Vagina (tissue), 2 donors: ENCODE data around the gene SIRT3.

Source experiments
- CTCF ChIP-seq, 3 experiments: fragments of 450-650 bp in 2 of 3; fragments of 200-600 bp in 1 of 3; sonication (generic) in 1 of 3; IDR thresholded peaks; one replicate each; pipeline ENCODE4 v1.5.1; 2017 to 2019; ENCODE audit warnings: antibody characterized with exemption in 3 of 3, mild to moderate bottlenecking in 2 of 3, moderate library complexity in 2 of 3
- POLR2A ChIP-seq, 2 donors: fragments of 450-650 bp; IDR thresholded peaks; one replicate each; pipeline ENCODE4 v1.6.1; 2017; ENCODE audit warnings: antibody characterized with exemption in 2 of 2, mild to moderate bottlenecking in 2 of 2, moderate library complexity in 2 of 2

- TF ChIP-seq CTCF (IDR thresholded peaks at IDR 0.05), result no peak
- TF ChIP-seq POLR2A (IDR thresholded peaks at IDR 0.05), result no peak
These were observed 17.7 kb upstream of the SIRT3 start for GRCh38 chr11:253886-254270.
